Gastroesophageal sphincter (tissue), 4 donors: ENCODE results near the gene TMEM131. TPM values are rescaled to one million over a fixed set of nuclear protein-coding genes. Genes with fewer than 3 reads are reported as not detected.

Experiments used
- ATAC-seq: fragments of 150-250 bp; one replicate; pipeline ENCODE4 v1.9.1; 2016; ENCODE audit warnings: mild to moderate bottlenecking, moderate library complexity
- H3K27ac ChIP-seq, 4 donors: fragments of 200-600 bp; sonication (generic) in 3 of 4; 1 replicate in 3 of 4; 2 replicates in 1 of 4; pipeline ENCODE4 v1.5.1; 2016 to 2019
- H3K27me3 ChIP-seq: fragments of 200-600 bp; sonication (generic); one replicate; pipeline ENCODE4 v1.5.1; 2019
- H3K36me3 ChIP-seq, 2 donors: fragments of 200-600 bp; sonication (generic); one replicate each; pipeline ENCODE4 v1.5.1; 2019; ENCODE audit warnings: control low read depth in 1 of 2
- H3K4me1 ChIP-seq, 3 donors: fragments of 200-600 bp; sonication (generic); 1 replicate in 2 of 3; 2 replicates in 1 of 3; pipeline ENCODE4 v1.5.1; 2016 to 2019; ENCODE audit warnings: control low read depth in 2 of 3
- H3K4me3 ChIP-seq, 2 donors: fragments of 200-600 bp; sonication (generic); one replicate each; pipeline ENCODE4 v1.5.1; 2019; ENCODE audit warnings: mild to moderate bottlenecking in 1 of 2, moderate library complexity in 1 of 2
- H3K9me3 ChIP-seq, 3 donors: fragments of 200-600 bp; sonication (generic); one replicate each; pipeline ENCODE4 v1.5.1; 2017 to 2019; ENCODE audit warnings: control low read depth in 2 of 3
- CTCF ChIP-seq, 4 experiments: fragments of 200-600 bp in 2 of 4; fragments of 450-650 bp in 2 of 4; sonication (generic) in 1 of 4; IDR thresholded peaks; one replicate each; pipeline ENCODE4 v1.5.1; 2017 to 2019; ENCODE audit warnings: antibody characterized with exemption in 4 of 4, mild to moderate bottlenecking in 2 of 4, moderate library complexity in 2 of 4
- EP300 ChIP-seq: sonication (generic); formaldehyde crosslinking; IDR thresholded peaks from one replicate; pipeline ENCODE4 v1.6.1; 2017; ENCODE audit warnings: antibody characterized with exemption, mild to moderate bottlenecking
- POLR2A ChIP-seq, 2 donors: fragments of 450-650 bp; IDR thresholded peaks; one replicate each; pipeline ENCODE4 v1.6.1; 2017; ENCODE audit warnings: antibody characterized with exemption in 2 of 2, mild to moderate bottlenecking in 2 of 2, moderate library complexity in 1 of 2
- POLR2AphosphoS5 ChIP-seq: sonication (generic); formaldehyde crosslinking; IDR thresholded peaks from one replicate; pipeline ENCODE4 v1.6.1; 2017; ENCODE audit warnings: antibody characterized with exemption
- WGBS, 2 donors: methylation state at CpG; one replicate each; pipeline ENCODE4 v1.1.5; 2018; ENCODE audit warnings: low coverage in 1 of 2; 5-methylcytosine and 5-hydroxymethylcytosine counted together
- total RNA-seq, 4 donors: library from RNA; depleted of rRNA; stranded (reverse); fragments of >200 nt; gene quantifications; one replicate each; pipeline ENCODE4 v1.1.0, GENCODE V29; 2016

The TMEM131 gene
- total RNA-seq, 4 donors from 2014 or later: 32.0 to 46.4 (median 33.9) TPM

- H3K27ac ChIP-seq: no peak overlapping the region
- peaks cover 0 to 94% of the 10 kb centered on the region in 2 donors for H3K36me3 ChIP-seq
- no peak overlapping the region for H3K4me3 ChIP-seq
- ATAC-seq: no peak
- 74% methylated on average over 14 of the region's 20 CpGs; no CpG with 5 or more reads in 1 of the 2 donors for WGBS, 2 donors
- peaks cover 0 to 12% (median 0%) of the 10 kb centered on the region in 3 donors for H3K4me1 ChIP-seq
- TF ChIP-seq CTCF (IDR thresholded peaks at IDR 0.05): no peak
- no peak for TF ChIP-seq EP300
- no peak for TF ChIP-seq POLR2A (IDR thresholded peaks at IDR 0.05)
- no peak for TF ChIP-seq POLR2AphosphoS5
- no peaks in the 10 kb centered on the region for H3K9me3 ChIP-seq
- no peaks in the 10 kb centered on the region for H3K27me3 ChIP-seq
These were observed 232.4 kb downstream of the TMEM131 start for GRCh38 chr2:97763176-97763845.

- no peak for ATAC-seq
- Histone ChIP-seq H3K27ac (no peak overlapping the region), H3K9me3 (no peaks in the 10 kb centered on the region), H3K27me3 (no peaks in the 10 kb centered on the region), H3K36me3 (peaks cover 0 to 100% of the 10 kb centered on the region in 2 donors), H3K4me1 (peaks cover 0 to 4% (median 0%) of the 10 kb centered on the region in 3 donors), H3K4me3 (no peak overlapping the region)
- WGBS, 2 donors: 20 to 80% methylated on average over 1 to 2 of the region's 23 CpGs
- no peak for TF ChIP-seq EP300
- no peak for TF ChIP-seq POLR2A (IDR thresholded peaks at IDR 0.05)
- no peak for TF ChIP-seq POLR2AphosphoS5
- TF ChIP-seq CTCF (IDR thresholded peaks at IDR 0.05): no peak
These were observed 234.6 kb downstream of the TMEM131 start for GRCh38 chr2:97761192-97761591.

- no peak overlapping the region for H3K27ac ChIP-seq
- WGBS, 2 donors: 89 to 100% methylated on average over 5 to 7 of the region's 17 CpGs
- H3K9me3 ChIP-seq: no peaks in the 10 kb centered on the region
- peaks cover 0 to 100% of the 10 kb centered on the region in 2 donors for H3K36me3 ChIP-seq
- H3K4me1 ChIP-seq: peaks cover 0 to 4% (median 0%) of the 10 kb centered on the region in 3 donors
- TF ChIP-seq CTCF (IDR thresholded peaks at IDR 0.05): no peak
- TF ChIP-seq EP300: no peak
- no peak for TF ChIP-seq POLR2AphosphoS5
- no peak for TF ChIP-seq POLR2A (IDR thresholded peaks at IDR 0.05)
- no peak overlapping the region for H3K4me3 ChIP-seq
- H3K27me3 ChIP-seq: no peaks in the 10 kb centered on the region
- no peak for ATAC-seq
These were observed 235.2 kb downstream of the TMEM131 start for GRCh38 chr2:97760480-97761049.

- Histone ChIP-seq H3K36me3 (peaks cover 0 to 100% of the 10 kb centered on the region in 2 donors), H3K4me1 (peaks cover 0 to 4% (median 0%) of the 10 kb centered on the region in 3 donors), H3K27ac (no peak overlapping the region), H3K27me3 (no peaks in the 10 kb centered on the region), H3K4me3 (no peak overlapping the region), H3K9me3 (no peaks in the 10 kb centered on the region)
- no peak for TF ChIP-seq POLR2AphosphoS5
- TF ChIP-seq POLR2A (IDR thresholded peaks at IDR 0.05): no peak
- no peak for TF ChIP-seq CTCF (IDR thresholded peaks at IDR 0.05)
- TF ChIP-seq EP300: no peak
- 83 to 90% methylated on average over 5 of the region's 9 CpGs for WGBS, 2 donors
- no peak for ATAC-seq
These were observed 235.9 kb downstream of the TMEM131 start for GRCh38 chr2:97759727-97760407.
